Neural progenitor cell (in vitro differentiated cells): ENCODE data around the gene SCYL3. TPM values are rescaled to one million over a fixed set of nuclear protein-coding genes. Genes with fewer than 3 reads are reported as not detected.

Source experiments
- DNase-seq: peaks from one replicate; pipeline ENCODE4 v3.0.0-alpha.2; 2016; ENCODE audit warnings: low spot score
- H2AFZ ChIP-seq: fragments of 200-600 bp; sonication (generic); replicated peaks from 2 replicates; pipeline ENCODE4 v1.6.1; 2016; ENCODE audit warnings: antibody characterized with exemption
- H3F3A ChIP-seq: fragments of 200-600 bp; sonication (generic); 2 replicates; pipeline ENCODE4 v1.6.1; 2016; ENCODE audit warnings: antibody characterized with exemption, low read depth
- H3K27ac ChIP-seq: fragments of 200-600 bp; sonication (generic); 2 replicates; pipeline ENCODE4 v1.5.1; 2016; ENCODE audit warnings: mild to moderate bottlenecking
- H3K27me3 ChIP-seq: fragments of 200-600 bp; sonication (generic); 2 replicates; pipeline ENCODE4 v1.6.1; 2016; ENCODE audit warnings: mild to moderate bottlenecking, moderate library complexity
- H3K36me3 ChIP-seq: fragments of 200-600 bp; sonication (generic); 2 replicates; pipeline ENCODE4 v1.5.1; 2016
- H3K4me1 ChIP-seq: fragments of 200-600 bp; sonication (generic); 2 replicates; pipeline ENCODE4 v1.6.1; 2016; ENCODE audit warnings: mixed run types
- H3K4me2 ChIP-seq: fragments of 200-600 bp; sonication (generic); 2 replicates; pipeline ENCODE4 v1.6.1; 2016
- H3K4me3 ChIP-seq: fragments of 200-600 bp; sonication (generic); 2 replicates; pipeline ENCODE4 v1.5.1; 2016
- H3K79me2 ChIP-seq: fragments of 200-600 bp; sonication (generic); 2 replicates; pipeline ENCODE4 v1.6.1; 2016; ENCODE audit warnings: low read depth
- H3K9ac ChIP-seq: fragments of 200-600 bp; sonication (generic); 2 replicates; pipeline ENCODE4 v1.6.1; 2016
- H3K9me3 ChIP-seq: fragments of 200-600 bp; sonication (generic); 2 replicates; pipeline ENCODE4 v1.5.1; 2016; ENCODE audit warnings: low read depth
- H4K20me1 ChIP-seq: fragments of 200-600 bp; sonication (generic); 2 replicates; pipeline ENCODE4 v1.6.1; 2016; ENCODE audit warnings: low read depth
- H3K27ac Mint-ChIP-seq: 3 replicates; pipeline ENCODE4 v1.8.0; 2021; ENCODE audit warnings: mixed read lengths
- H3K27me3 Mint-ChIP-seq: 2 replicates; pipeline ENCODE4 v1.8.0; 2022; ENCODE audit warnings: low read depth, mild to moderate bottlenecking, inconsistent platforms, moderate library complexity, mixed read lengths; ENCODE audit not compliant: insufficient read depth
- H3K36me3 Mint-ChIP-seq: 3 replicates; pipeline ENCODE4 v1.8.0; 2021; ENCODE audit warnings: mixed read lengths
- H3K4me1 Mint-ChIP-seq: 3 replicates; pipeline ENCODE4 v1.8.0; 2021; ENCODE audit warnings: mixed read lengths
- H3K4me3 Mint-ChIP-seq: 3 replicates; pipeline ENCODE4 v1.8.0; 2021; ENCODE audit warnings: mild to moderate bottlenecking, moderate library complexity, mixed read lengths
- H3K9me3 Mint-ChIP-seq: 3 replicates; pipeline ENCODE4 v1.8.0; 2020; ENCODE audit warnings: mixed read lengths
- CTCF ChIP-seq: fragments of 200-600 bp; sonication (generic); IDR thresholded peaks from 2 replicates; pipeline ENCODE4 v1.5.1; 2017; ENCODE audit warnings: antibody characterized with exemption, mild to moderate bottlenecking
- EZH2 ChIP-seq: fragments of 200-600 bp; sonication (generic); IDR thresholded peaks from 2 replicates; pipeline ENCODE4 v1.6.1; 2017; ENCODE audit warnings: antibody characterized with exemption, mild to moderate bottlenecking, moderate library complexity
- EZH2phosphoT487 ChIP-seq: fragments of 200-600 bp; sonication (generic); IDR thresholded peaks from 2 replicates; pipeline ENCODE4 v1.6.1; 2017; ENCODE audit warnings: antibody characterized with exemption
- total RNA-seq: library from RNA; depleted of rRNA; stranded (reverse); fragments of >200 nt; gene quantifications from 2 replicates; pipeline ENCODE4 v1.2.3, GENCODE V29; 2015; ENCODE audit warnings: low replicate concordance

Gene SCYL3
- total RNA-seq, 1 donor from 2014 or later: 12.8 TPM

- no peak overlapping the region for H3K9ac ChIP-seq
- peaks cover 20% of the 10 kb centered on the region for H3K36me3 Mint-ChIP-seq
- no peaks in the 10 kb centered on the region for H3K9me3 ChIP-seq
- peaks cover 2% of the 10 kb centered on the region for H3K27me3 Mint-ChIP-seq
- H3K9me3 Mint-ChIP-seq: no peaks in the 10 kb centered on the region
- no peaks in the 10 kb centered on the region for H3F3A ChIP-seq
- no peak overlapping the region for H3K4me3 Mint-ChIP-seq
- H3K36me3 ChIP-seq: peaks cover 4% of the 10 kb centered on the region
- peaks cover 12% of the 10 kb centered on the region for H3K4me1 Mint-ChIP-seq
- no peak for TF ChIP-seq EZH2phosphoT487
- TF ChIP-seq CTCF: no peak
- no peak for TF ChIP-seq EZH2
- peaks cover 32% of the 10 kb centered on the region for H3K79me2 ChIP-seq
- no peak overlapping the region for H3K4me3 ChIP-seq
- H3K27me3 ChIP-seq: no peaks in the 10 kb centered on the region
- H3K27ac ChIP-seq: no peak overlapping the region
- H2AFZ ChIP-seq: no peak overlapping the region
- no peak overlapping the region for H3K27ac Mint-ChIP-seq
- no peak for DNase-seq
- peaks cover 2% of the 10 kb centered on the region for H3K4me1 ChIP-seq
- no peak overlapping the region for H3K4me2 ChIP-seq
- H4K20me1 ChIP-seq: peaks cover 12% of the 10 kb centered on the region
Measured at GRCh38 chr1:169886931-169887330, 6.8 kb downstream of the SCYL3 start.

GRCh38 chr1:169886422-169886821, 7.3 kb downstream of the SCYL3 start:
- Mint-ChIP-seq H3K4me3 (no peak overlapping the region), H3K36me3 (peaks cover 23% of the 10 kb centered on the region), H3K27ac (no peak overlapping the region), H3K4me1 (peaks cover 11% of the 10 kb centered on the region), H3K27me3 (peaks cover 2% of the 10 kb centered on the region), H3K9me3 (no peaks in the 10 kb centered on the region)
- Histone ChIP-seq H3K27ac (no peak overlapping the region), H3F3A (no peaks in the 10 kb centered on the region), H4K20me1 (peaks cover 12% of the 10 kb centered on the region), H3K4me2 (no peak overlapping the region), H3K4me3 (no peak overlapping the region), H3K27me3 (no peaks in the 10 kb centered on the region), H3K79me2 (peaks cover 27% of the 10 kb centered on the region), H3K36me3 (peaks cover 4% of the 10 kb centered on the region), H3K4me1 (no peaks in the 10 kb centered on the region), H3K9ac (no peak overlapping the region), H3K9me3 (no peaks in the 10 kb centered on the region), H2AFZ (no peak overlapping the region)
- TF ChIP-seq EZH2 (no peak), CTCF (no peak), EZH2phosphoT487 (no peak)
- DNase-seq: no peak

- H4K20me1 ChIP-seq: peaks cover 3% of the 10 kb centered on the region
Measured at GRCh38 chr1:169885207-169885606, 8.5 kb downstream of the SCYL3 start.

More at GRCh38 chr1:169885207-169885606, 8.5 kb downstream of the SCYL3 start:
- no peak overlapping the region for H3K9ac ChIP-seq
- H3K4me3 ChIP-seq: no peak overlapping the region
- H3K4me1 Mint-ChIP-seq: no peaks in the 10 kb centered on the region
- H2AFZ ChIP-seq: no peak overlapping the region
- DNase-seq: no peak
- no peaks in the 10 kb centered on the region for H3K4me1 ChIP-seq
- H3K36me3 Mint-ChIP-seq: peaks cover 24% of the 10 kb centered on the region
- no peaks in the 10 kb centered on the region for H3F3A ChIP-seq
- no peaks in the 10 kb centered on the region for H3K9me3 ChIP-seq
- no peaks in the 10 kb centered on the region for H3K27me3 ChIP-seq
- H3K27me3 Mint-ChIP-seq: peaks cover 2% of the 10 kb centered on the region
- no peak overlapping the region for H3K27ac Mint-ChIP-seq
- H3K4me3 Mint-ChIP-seq: no peak overlapping the region
- H3K36me3 ChIP-seq: peaks cover 4% of the 10 kb centered on the region
- TF ChIP-seq EZH2 (no peak), EZH2phosphoT487 (no peak), CTCF (no peak)
- peaks cover 16% of the 10 kb centered on the region for H3K79me2 ChIP-seq
- H3K27ac ChIP-seq: no peak overlapping the region
- H3K9me3 Mint-ChIP-seq: no peaks in the 10 kb centered on the region
- no peak overlapping the region for H3K4me2 ChIP-seq
